Panc1 (cell line): Measurements from ENCODE around the gene RPL18.

Experiments used
- POLR2AphosphoS5 ChIP-seq: IDR thresholded peaks from 2 replicates; pipeline ENCODE4 v1.6.1; 2012; ENCODE audit warnings: mild to moderate bottlenecking, low read depth, low read length, moderate library complexity
- TF ChIP-seq, protein P1 (sequence below): fragments of 450-650 bp; IDR thresholded peaks from 2 replicates; pipeline ENCODE4 v1.5.1; 2017; ENCODE audit warnings: mild to moderate bottlenecking

DNA sequence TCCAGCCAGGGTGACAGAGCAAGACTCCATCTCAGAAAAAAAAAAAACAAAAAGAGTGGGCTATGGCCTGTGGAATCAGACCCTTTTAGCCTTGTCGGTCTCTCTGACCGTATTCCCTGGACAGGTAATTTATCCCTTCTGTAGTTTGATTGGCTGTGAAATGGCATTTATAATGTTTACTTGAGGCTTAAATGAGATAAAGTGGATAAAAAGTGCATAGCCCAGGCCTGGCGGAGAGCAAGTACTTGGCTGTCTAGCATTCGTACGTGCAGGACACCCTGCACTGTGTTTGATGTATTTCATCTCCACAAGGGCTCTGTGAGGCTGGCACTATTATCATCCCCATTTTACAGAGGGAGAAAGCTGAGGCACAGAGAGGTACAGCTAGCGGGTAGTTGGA is 46.8 kb upstream of the RPL18 start:
- TF ChIP-seq, protein P1, sequence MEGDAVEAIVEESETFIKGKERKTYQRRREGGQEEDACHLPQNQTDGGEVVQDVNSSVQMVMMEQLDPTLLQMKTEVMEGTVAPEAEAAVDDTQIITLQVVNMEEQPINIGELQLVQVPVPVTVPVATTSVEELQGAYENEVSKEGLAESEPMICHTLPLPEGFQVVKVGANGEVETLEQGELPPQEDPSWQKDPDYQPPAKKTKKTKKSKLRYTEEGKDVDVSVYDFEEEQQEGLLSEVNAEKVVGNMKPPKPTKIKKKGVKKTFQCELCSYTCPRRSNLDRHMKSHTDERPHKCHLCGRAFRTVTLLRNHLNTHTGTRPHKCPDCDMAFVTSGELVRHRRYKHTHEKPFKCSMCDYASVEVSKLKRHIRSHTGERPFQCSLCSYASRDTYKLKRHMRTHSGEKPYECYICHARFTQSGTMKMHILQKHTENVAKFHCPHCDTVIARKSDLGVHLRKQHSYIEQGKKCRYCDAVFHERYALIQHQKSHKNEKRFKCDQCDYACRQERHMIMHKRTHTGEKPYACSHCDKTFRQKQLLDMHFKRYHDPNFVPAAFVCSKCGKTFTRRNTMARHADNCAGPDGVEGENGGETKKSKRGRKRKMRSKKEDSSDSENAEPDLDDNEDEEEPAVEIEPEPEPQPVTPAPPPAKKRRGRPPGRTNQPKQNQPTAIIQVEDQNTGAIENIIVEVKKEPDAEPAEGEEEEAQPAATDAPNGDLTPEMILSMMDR, result no peak
- no peak for TF ChIP-seq POLR2AphosphoS5
